A549 (cell line): ENCODE results near the gene WFDC1.

Experiments
- CEBPB ChIP-seq, 2 experiments: fragments of >200 bp in 1 of 2; sonication (Bioruptor Twin) in 1 of 2; formaldehyde crosslinking in 1 of 2; IDR thresholded peaks; 2 replicates each; pipeline ENCODE4 v1.6.1; 2012 to 2016
- EHMT2 ChIP-seq: fragments of 200-600 bp; sonication (generic); IDR thresholded peaks from 2 replicates; pipeline ENCODE4 v1.6.1; 2016; ENCODE audit warnings: antibody characterized with exemption, low read depth, mild to moderate bottlenecking, moderate library complexity
- EP300 ChIP-seq, 2 experiments: fragments of >200 bp; sonication (Bioruptor Twin); formaldehyde crosslinking; IDR thresholded peaks; 2 replicates in 1 of 2; 3 replicates in 1 of 2; pipeline ENCODE4 v1.6.1; 2016 to 2017
- ESRRA ChIP-seq: fragments of 150-350 bp; IDR thresholded peaks from 2 replicates; pipeline ENCODE4 v1.6.1; 2014; ENCODE audit warnings: mild to moderate bottlenecking, low read length, borderline replicate concordance
- HES2 ChIP-seq: fragments of >200 bp; sonication (Bioruptor Twin); formaldehyde crosslinking; IDR thresholded peaks from 2 replicates; pipeline ENCODE4 v1.6.1; 2016
- NR3C1 ChIP-seq: fragments of >200 bp; sonication (Bioruptor Twin); formaldehyde crosslinking; IDR thresholded peaks from 3 replicates; pipeline ENCODE4 v1.6.1; 2017
- POLR2A ChIP-seq: IDR thresholded peaks from 2 replicates; pipeline ENCODE4 v1.6.1; 2012; ENCODE audit warnings: mild to moderate bottlenecking, low read length
- SMC3 ChIP-seq: fragments of >200 bp; sonication (Bioruptor Twin); formaldehyde crosslinking; IDR thresholded peaks from 3 replicates; pipeline ENCODE4 v1.6.1; 2018; ENCODE audit warnings: inconsistent platforms
- ZFP36 ChIP-seq: fragments of 450-650 bp; IDR thresholded peaks from 2 replicates; pipeline ENCODE4 v1.6.1; 2014; ENCODE audit warnings: borderline replicate concordance; ENCODE audit not compliant: partially characterized antibody
- TF ChIP-seq, protein P1 (sequence below): fragments of >200 bp; sonication (Bioruptor Twin); formaldehyde crosslinking; IDR thresholded peaks from 3 replicates; pipeline ENCODE4 v1.5.1; 2016
- TF ChIP-seq, protein P2 (sequence below): fragments of 150-350 bp; IDR thresholded peaks from 2 replicates; pipeline ENCODE4 v1.6.1; 2014; ENCODE audit warnings: low read depth, mild to moderate bottlenecking, low read length

- no peak for TF ChIP-seq NR3C1
- no peak for TF ChIP-seq EHMT2
- TF ChIP-seq HES2: no peak
- TF ChIP-seq POLR2A: no peak
- TF ChIP-seq, protein P1, sequence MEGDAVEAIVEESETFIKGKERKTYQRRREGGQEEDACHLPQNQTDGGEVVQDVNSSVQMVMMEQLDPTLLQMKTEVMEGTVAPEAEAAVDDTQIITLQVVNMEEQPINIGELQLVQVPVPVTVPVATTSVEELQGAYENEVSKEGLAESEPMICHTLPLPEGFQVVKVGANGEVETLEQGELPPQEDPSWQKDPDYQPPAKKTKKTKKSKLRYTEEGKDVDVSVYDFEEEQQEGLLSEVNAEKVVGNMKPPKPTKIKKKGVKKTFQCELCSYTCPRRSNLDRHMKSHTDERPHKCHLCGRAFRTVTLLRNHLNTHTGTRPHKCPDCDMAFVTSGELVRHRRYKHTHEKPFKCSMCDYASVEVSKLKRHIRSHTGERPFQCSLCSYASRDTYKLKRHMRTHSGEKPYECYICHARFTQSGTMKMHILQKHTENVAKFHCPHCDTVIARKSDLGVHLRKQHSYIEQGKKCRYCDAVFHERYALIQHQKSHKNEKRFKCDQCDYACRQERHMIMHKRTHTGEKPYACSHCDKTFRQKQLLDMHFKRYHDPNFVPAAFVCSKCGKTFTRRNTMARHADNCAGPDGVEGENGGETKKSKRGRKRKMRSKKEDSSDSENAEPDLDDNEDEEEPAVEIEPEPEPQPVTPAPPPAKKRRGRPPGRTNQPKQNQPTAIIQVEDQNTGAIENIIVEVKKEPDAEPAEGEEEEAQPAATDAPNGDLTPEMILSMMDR: no peak
- TF ChIP-seq EP300 (IDR thresholded peaks at IDR 0.05): no peak
- no peak for TF ChIP-seq CEBPB (IDR thresholded peaks at IDR 0.05)
- TF ChIP-seq SMC3: no peak
- no peak for TF ChIP-seq ESRRA
- TF ChIP-seq, protein P2, sequence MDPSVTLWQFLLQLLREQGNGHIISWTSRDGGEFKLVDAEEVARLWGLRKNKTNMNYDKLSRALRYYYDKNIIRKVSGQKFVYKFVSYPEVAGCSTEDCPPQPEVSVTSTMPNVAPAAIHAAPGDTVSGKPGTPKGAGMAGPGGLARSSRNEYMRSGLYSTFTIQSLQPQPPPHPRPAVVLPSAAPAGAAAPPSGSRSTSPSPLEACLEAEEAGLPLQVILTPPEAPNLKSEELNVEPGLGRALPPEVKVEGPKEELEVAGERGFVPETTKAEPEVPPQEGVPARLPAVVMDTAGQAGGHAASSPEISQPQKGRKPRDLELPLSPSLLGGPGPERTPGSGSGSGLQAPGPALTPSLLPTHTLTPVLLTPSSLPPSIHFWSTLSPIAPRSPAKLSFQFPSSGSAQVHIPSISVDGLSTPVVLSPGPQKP: no peak
- TF ChIP-seq ZFP36: no peak
Measured at GRCh38 chr16:84360748-84361147, 66.1 kb downstream of the WFDC1 start.
